ENCODE data around the gene SBF2.

The SBF2 gene

GRCh38 chr11:10030122-10030490 is 263.9 kb downstream of the SBF2 start:
- Histone ChIP-seq H3K27ac (no peak overlapping the region), H3K9ac (no peak overlapping the region), H4K20me1 (ENCODE audit: insufficient read depth) (no peaks in the 10 kb centered on the region), H3K4me2 (no peak overlapping the region), H3K79me2 (ENCODE audit: insufficient read depth, low read depth) (no peaks in the 10 kb centered on the region), H3K4me1 (ENCODE audit: low read depth, poor library complexity, severe bottlenecking) (no peaks in the 10 kb centered on the region), H3K4me3 (IDR thresholded peaks at IDR 0.05; ENCODE audit: insufficient read depth, low read depth, low read length) (no peak overlapping the region), H3K27me3 (ENCODE audit: insufficient read depth, low read depth) (no peaks in the 10 kb centered on the region), H3K36me3 (ENCODE audit: insufficient read depth) (no peaks in the 10 kb centered on the region), H2AFZ (ENCODE audit: low read depth) (no peak overlapping the region)
- TF ChIP-seq, protein P1, sequence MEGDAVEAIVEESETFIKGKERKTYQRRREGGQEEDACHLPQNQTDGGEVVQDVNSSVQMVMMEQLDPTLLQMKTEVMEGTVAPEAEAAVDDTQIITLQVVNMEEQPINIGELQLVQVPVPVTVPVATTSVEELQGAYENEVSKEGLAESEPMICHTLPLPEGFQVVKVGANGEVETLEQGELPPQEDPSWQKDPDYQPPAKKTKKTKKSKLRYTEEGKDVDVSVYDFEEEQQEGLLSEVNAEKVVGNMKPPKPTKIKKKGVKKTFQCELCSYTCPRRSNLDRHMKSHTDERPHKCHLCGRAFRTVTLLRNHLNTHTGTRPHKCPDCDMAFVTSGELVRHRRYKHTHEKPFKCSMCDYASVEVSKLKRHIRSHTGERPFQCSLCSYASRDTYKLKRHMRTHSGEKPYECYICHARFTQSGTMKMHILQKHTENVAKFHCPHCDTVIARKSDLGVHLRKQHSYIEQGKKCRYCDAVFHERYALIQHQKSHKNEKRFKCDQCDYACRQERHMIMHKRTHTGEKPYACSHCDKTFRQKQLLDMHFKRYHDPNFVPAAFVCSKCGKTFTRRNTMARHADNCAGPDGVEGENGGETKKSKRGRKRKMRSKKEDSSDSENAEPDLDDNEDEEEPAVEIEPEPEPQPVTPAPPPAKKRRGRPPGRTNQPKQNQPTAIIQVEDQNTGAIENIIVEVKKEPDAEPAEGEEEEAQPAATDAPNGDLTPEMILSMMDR (conservative IDR thresholded peaks at IDR 0.05; ENCODE audit: low read depth, low read length) = no peak

GRCh38 chr11:10029386-10030121 is 264.5 kb downstream of the SBF2 start:
- H2AFZ ChIP-seq (ENCODE audit: low read depth) = no peak overlapping the region
- TF ChIP-seq, protein P1 (conservative IDR thresholded peaks at IDR 0.05; ENCODE audit: low read depth, low read length) = no peak
- no peak overlapping the region for H3K4me3 ChIP-seq (IDR thresholded peaks at IDR 0.05; ENCODE audit: insufficient read depth, low read depth, low read length)
- H3K9ac ChIP-seq = no peak overlapping the region
- H3K4me1 ChIP-seq (ENCODE audit: low read depth, poor library complexity, severe bottlenecking) = no peaks in the 10 kb centered on the region
- no peak overlapping the region for H3K4me2 ChIP-seq
- H3K79me2 ChIP-seq (ENCODE audit: insufficient read depth, low read depth) = no peaks in the 10 kb centered on the region
- H3K27ac ChIP-seq = no peak overlapping the region
- H4K20me1 ChIP-seq (ENCODE audit: insufficient read depth) = no peaks in the 10 kb centered on the region
- H3K27me3 ChIP-seq (ENCODE audit: insufficient read depth, low read depth) = no peaks in the 10 kb centered on the region
- no peaks in the 10 kb centered on the region for H3K36me3 ChIP-seq (ENCODE audit: insufficient read depth)

- Histone ChIP-seq H3K36me3 (ENCODE audit: insufficient read depth) (no peaks in the 10 kb centered on the region), H3K4me3 (IDR thresholded peaks at IDR 0.05; ENCODE audit: insufficient read depth, low read depth, low read length) (no peak overlapping the region), H3K9ac (no peak overlapping the region), H3K27ac (no peak overlapping the region), H2AFZ (ENCODE audit: low read depth) (no peak overlapping the region), H3K4me1 (ENCODE audit: low read depth, poor library complexity, severe bottlenecking) (no peaks in the 10 kb centered on the region), H3K27me3 (ENCODE audit: insufficient read depth, low read depth) (no peaks in the 10 kb centered on the region), H3K4me2 (no peak overlapping the region), H3K79me2 (ENCODE audit: insufficient read depth, low read depth) (no peaks in the 10 kb centered on the region), H4K20me1 (ENCODE audit: insufficient read depth) (no peaks in the 10 kb centered on the region)
- TF ChIP-seq, protein P1 (conservative IDR thresholded peaks at IDR 0.05; ENCODE audit: low read depth, low read length) = no peak
Measured at GRCh38 chr11:10026514-10026913, 267.5 kb downstream of the SBF2 start.

- Histone ChIP-seq H3K4me3 (IDR thresholded peaks at IDR 0.05; ENCODE audit: insufficient read depth, low read depth, low read length) (no peak overlapping the region), H3K9ac (no peak overlapping the region), H4K20me1 (ENCODE audit: insufficient read depth) (no peaks in the 10 kb centered on the region), H2AFZ (ENCODE audit: low read depth) (no peak overlapping the region), H3K36me3 (ENCODE audit: insufficient read depth) (no peaks in the 10 kb centered on the region), H3K79me2 (ENCODE audit: insufficient read depth, low read depth) (no peaks in the 10 kb centered on the region), H3K4me1 (ENCODE audit: low read depth, poor library complexity, severe bottlenecking) (no peaks in the 10 kb centered on the region), H3K27ac (no peak overlapping the region), H3K4me2 (no peak overlapping the region), H3K27me3 (ENCODE audit: insufficient read depth, low read depth) (no peaks in the 10 kb centered on the region)
- TF ChIP-seq, protein P1 (conservative IDR thresholded peaks at IDR 0.05; ENCODE audit: low read depth, low read length) = no peak
Measured at GRCh38 chr11:10023212-10023611, 270.8 kb downstream of the SBF2 start.

Measured in KMS-11 (cell line).